CD4-positive, alpha-beta T cell treated with Interleukin-2 at 100 ng/mL for 4 hours (primary cell): ENCODE results near the gene FNDC3B.

Experiments
- DNase-seq: peaks from one replicate; pipeline ENCODE4 v3.0.0-alpha.2; 2020; ENCODE audit warnings: low spot score

FNDC3B gene

DNA sequence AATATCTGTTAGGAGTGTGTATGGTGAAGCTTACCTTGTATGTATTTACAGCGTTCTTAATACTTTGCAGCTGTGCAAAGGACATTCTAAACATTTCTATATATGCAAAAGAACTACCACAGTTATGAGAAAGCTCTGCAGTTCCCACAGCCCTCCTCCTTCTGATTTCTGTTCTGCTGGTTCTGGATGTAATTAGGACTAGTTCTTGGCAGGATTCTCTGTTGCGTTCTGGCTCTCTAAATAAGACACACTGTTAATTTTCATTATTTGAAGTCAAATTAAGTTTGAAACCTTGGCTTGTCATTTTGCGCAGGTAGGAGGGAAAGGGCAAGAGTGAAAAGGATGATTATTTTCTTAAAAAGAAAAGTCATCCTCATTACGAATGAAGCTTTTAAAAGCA lies 76.4 kb downstream of the FNDC3B start:
- no peak for DNase-seq

DNA sequence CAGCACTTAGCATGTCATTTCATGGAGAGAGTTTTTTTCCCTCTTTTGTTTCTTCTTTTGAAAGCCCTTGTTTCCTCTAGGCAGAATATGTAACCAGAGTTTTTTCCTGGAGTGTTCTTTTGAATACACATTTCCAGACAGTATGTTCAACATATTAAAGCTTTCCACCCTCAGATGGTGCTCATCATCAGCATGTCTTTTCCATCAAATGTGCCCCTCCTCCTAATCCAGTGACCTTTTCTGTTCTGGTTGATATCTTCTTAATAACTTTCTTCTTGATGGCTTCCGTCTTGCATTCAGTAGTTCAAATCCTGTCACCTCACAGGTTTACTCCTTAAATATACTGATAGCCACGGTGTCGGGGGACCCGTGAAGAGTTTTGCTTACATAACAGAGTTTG lies 78.6 kb downstream of the FNDC3B start:
- DNase-seq: no peak

DNA sequence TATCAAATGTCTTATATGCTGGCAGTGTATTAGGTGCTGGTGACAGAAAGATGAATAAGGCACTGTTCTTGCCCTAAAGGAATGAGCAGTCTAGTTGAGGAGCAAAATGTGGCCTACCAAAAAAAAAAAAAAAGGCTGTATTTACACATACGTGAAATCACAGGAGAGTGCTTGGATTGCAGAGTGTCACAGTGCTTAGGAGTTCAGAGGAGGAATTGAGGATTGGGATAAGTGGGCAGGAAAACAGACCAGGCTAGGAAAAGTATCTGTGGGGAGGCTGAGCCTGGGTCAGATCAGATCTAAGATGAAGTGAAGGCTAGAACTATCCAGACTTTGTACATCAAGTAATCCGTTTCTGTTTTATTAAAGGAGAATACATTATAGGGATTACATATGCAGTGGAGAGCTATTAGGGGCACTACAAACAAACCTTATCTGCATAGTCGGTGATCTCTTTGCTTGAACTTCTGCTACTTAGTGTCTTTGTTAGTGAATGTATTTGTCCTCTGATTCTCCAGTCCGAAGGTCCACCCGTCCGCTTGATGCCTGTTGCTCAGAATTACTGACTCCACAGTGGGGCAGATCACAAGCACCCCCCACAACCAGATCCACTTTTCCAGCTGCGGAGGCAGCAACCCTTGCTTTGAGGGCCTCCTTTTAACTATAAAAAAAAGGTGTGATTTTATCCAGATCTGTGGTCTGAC lies 80.0 kb downstream of the FNDC3B start:
- no peak for DNase-seq

DNA sequence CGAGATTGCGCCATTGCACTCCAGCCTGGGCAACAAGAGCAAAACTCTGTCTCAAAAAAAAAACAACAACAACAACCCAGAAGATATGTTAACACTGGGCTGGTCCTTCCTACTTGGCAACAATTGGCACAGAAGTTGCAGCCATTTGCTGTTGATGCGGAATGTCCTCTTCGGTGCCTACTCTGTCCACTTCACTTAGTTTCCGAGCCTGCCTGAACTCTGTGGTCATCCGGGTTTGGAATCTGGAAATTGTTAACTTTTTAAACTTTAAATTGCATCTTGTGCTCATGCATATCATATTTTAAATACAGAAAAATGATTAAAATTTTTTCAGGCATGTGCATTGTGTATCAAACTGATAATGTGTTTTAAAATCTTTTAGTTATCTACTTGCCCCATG lies 81.5 kb downstream of the FNDC3B start:
- no peak for DNase-seq

DNA sequence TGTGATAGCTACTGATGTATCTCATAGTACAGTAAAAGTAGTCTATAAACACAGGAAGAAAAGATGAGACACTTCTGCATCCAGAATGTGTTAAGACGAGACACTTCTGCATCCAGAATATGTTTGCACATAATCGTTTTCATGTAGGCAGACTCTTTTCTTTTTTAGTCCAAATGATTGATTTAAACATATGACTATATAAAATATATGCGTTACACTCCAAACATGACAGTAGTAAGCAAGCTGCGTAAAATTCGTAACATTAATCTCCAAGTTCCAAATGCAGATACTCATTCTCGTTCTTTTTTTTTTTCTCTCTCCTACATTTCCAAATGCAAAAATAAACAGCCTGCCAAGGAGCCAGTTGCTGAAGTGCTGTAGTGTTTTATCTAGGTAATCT lies 82.6 kb downstream of the FNDC3B start:
- DNase-seq: no peak

DNA sequence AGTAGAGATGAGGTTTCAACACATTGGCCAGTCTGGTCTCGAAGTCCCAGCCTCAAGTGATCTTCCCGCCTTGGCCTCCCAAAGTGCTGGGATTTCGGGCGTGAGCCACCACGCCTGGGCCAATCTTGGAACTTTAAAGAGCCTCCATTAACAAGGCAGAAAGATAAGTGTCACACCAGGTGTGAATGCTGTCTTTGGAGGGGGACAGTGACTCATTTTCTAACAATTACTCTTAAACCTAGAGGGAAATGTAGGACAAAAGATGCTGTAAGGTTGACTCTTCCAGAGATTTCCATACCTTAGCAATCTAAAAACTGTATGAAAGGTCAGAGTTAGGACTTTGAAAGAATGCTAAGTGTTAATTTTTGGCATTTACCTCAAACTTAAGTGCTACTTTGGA lies 84.9 kb downstream of the FNDC3B start:
- no peak for DNase-seq

DNA sequence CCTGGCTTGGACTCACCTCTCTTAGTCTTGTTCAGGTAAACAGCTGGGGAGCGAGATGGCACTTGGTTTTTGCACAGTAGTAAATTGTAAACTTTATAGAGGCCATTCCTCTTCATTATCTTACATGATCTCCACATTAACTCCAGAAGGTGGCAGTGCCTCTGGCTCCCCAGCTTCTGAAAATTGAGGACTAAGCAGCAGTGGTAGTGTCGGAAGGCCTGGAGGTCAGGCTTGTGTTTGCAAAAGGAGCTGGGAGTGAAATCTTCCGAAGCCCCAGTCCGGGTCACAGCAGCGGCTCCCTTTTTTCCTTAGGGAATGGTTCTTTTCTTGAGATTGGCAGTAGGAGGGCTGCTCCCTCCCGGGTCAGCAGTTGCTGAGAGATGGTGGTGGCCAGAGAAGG lies 85.7 kb downstream of the FNDC3B start:
- DNase-seq: no peak

DNA sequence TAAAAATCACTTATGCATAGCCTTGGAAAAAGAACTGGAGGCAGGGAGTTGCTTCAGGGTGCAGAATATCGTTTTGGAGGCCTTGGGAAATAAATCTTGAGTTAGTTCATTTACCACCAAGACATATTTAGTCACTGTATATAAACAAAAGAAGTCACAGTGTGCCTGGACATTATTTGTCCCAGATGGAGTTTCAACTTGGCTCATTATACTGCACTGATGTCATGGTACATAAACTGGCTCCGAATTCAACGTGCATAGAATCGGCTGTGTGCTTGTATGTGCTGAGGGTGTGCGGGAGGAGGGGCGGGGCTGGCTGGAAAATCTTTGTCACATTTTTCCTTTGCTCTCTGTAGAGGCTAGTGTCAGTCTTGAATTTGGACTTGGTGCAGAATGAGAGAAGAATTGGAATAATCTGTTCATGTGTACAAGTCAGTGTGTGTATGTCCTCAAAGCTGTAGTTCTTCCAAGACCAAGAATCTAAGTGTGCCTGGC lies 86.6 kb downstream of the FNDC3B start:
- no peak for DNase-seq

DNA sequence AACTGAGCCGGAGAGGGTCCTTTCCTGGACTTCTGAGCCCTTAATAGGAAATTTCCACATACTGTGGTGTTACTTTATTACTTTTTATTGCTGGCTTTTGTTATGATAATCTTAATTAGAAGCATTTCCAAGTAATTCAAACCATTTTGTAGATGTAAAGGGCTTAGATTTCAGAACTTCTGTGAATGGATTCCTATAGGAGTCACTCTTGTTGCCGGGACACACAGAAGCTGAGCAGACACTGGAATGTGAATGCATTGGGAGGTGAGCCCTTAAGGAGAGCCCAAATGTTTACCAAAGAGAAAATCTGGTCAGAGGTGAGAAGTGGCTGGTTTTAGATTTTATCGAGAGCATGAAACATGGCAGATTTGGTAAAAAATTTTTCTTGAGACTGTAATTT lies 87.4 kb downstream of the FNDC3B start:
- no peak for DNase-seq

DNA sequence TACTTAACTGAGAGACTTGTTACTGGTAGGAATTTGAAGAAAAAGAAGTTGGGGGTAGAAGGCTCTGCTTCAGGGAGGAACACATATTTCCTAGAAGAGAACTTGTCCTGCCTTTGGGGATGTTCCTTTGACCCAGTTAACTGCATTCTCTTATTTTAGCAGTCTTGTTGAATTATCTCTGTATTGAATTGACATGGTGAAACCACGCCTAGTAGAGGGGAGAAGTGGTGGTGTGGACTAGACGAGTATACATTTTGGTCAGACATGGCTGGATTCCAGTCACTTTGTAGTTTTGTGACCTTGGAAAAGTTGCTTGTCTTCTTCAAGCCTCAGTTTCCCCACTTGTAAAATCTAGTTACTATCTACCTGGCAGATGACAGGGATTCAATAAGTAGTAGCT lies 87.8 kb downstream of the FNDC3B start:
- no peak for DNase-seq

DNA sequence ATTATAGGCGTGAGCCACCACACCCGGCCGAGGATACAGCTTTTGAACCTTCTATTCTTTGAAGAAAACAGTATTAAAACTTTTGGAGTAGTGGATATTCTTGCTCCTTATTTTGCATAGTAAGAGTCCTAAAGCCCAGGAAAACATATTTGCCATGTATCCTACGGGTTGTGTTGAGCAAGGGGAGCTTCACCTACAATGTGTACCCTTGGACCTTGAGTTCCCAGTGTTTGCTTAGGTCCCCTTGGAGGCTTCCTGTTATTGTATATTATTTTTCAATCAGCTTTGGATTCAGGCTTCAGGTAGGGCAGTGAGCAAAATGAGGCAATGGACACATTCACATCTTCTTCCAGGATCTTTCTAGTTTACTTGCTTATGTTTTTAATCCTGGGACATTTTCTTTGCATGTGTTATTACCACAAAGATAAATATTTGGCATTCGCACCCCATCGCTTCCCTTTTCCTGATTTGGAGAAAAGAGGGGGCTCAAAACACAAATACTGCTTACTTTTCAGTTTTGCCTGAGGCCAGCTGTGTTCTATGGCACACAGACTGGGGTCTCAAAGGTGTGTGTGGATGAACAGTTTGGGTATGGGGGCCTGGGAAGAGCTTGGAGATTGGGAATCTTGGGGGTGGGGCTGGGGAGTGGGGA lies 88.7 kb downstream of the FNDC3B start:
- DNase-seq: no peak

DNA sequence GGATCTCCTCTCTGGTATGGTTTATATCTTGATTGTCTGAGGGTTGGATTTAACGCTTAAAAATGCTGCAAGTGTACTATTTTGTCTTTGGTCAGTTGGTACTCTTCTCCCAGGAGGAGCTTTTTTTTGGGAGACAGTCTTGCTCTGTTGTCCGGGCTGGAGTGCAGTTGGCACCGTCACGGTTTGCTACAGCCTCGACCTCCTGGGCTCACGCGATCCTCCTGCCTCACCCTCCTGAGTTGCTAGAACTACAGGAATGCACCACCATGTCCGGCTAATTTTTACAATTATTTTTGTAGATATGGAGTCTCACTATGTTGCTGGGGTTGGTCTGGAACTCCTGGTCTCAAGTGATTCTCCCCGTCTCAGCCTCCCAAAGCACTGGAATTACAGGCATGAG lies 89.5 kb downstream of the FNDC3B start:
- DNase-seq: no peak

DNA sequence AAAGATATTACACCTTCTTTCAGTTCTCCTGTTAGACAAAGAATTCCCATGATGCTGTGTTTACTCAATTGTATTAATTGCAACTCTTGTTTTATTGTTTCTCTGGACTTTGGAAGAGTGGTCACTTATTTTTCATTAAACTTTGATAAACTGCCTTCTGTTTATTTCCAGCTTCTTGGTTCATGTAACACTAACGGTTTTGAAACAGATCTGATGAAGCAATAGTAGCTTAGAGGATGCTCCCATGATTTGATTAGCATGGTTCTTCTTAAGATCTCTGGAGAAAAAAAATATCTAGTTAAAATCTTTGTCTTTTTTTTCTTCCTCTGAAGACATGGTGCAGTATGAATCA lies 90.1 kb downstream of the FNDC3B start:
- DNase-seq: no peak

DNA sequence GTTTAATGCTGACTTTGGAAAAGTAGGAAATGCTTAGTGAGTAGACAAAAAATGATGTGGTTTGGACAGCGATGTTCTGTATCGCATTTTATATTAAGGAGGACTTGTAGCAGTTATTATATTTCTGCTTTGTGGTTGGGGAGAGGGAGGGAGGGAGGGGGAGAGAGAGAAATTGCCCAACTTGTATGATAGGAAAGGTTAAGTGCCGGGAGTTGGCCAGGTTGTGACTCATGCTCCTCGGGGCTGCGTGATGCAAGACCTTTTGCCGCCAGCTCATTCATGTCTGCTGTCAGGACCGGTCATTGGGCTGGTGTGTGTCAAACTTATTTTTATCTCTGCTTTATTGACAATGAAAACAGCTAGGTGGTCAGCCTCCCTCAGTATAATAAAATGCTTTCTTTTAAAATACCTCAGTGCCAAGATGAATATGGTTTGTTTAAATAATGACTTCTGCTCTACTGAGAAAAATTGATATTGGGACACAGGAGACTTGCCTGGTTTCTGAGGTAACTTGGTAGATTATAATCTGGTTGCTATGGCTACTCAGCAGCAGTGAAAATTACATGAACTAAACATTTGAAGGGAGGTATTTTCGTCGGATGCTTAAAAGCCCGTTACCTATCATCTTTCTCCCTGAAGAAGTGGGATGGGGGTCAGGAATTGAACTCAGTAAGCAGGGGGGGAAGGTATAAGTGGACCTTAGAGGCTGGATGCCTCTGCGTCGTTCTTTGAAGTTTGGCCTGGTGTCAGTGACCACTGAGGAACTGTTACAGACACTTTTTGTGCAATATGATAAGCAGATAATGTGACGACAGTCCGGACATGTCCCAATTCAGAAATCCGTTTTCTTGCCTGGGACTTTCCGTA lies 90.7 kb downstream of the FNDC3B start:
- DNase-seq: peak; percentile 83

DNA sequence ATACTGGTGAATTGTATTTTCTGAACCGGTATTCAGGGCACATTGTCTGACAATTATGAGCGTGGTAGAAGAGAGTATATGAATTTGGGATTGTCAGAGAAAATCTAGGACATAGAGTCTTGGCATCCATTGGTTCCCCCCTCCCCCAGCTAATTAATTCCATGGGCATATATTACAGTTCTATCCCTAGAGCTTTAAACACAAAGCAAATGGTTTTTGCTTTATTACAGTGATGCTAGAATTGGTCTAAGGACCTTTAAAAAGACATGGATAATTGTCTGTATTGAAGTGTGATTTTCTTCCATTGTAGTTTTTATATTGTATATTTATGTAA lies 91.3 kb downstream of the FNDC3B start:
- no peak for DNase-seq

DNA sequence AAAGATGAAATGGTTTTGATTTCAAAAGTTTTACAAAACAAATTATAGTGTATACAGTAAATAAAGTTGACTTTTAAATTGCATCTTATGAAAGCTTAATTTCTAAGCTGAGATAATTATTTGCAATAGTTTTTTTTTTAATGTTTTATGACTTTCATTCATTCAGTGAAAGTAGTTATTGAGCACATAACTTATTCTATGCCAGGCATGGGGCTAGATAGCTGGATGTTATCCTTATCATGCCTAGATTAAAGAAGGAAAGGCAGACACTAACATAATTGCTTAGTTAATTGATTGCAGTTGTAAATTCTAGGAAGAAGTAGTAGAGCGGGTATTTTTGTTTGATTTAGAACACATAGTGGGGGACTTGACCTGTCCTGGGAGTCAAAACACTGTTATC lies 92.4 kb downstream of the FNDC3B start:
- DNase-seq: no peak

DNA sequence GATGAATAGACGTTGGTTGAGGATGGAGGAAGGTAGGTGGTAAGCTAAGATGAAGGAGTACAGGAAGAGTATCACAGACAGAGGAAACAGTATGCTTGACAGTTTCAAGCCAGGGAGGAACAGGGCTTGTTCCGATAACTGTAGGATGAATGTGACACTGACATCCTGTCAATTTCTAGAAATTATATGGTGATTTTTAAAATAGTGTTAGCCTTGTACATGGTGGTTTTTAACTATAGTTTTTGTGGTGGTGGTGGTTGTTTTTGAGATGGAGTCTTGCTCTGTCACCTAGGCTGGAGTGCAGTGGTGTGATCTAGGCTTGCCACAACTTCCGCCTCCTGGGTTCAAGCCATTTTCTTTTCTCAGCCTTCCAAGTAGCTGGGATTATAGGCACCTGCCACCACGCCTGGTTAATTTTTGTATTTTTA lies 92.8 kb downstream of the FNDC3B start:
- DNase-seq: peak; percentile 70

DNA sequence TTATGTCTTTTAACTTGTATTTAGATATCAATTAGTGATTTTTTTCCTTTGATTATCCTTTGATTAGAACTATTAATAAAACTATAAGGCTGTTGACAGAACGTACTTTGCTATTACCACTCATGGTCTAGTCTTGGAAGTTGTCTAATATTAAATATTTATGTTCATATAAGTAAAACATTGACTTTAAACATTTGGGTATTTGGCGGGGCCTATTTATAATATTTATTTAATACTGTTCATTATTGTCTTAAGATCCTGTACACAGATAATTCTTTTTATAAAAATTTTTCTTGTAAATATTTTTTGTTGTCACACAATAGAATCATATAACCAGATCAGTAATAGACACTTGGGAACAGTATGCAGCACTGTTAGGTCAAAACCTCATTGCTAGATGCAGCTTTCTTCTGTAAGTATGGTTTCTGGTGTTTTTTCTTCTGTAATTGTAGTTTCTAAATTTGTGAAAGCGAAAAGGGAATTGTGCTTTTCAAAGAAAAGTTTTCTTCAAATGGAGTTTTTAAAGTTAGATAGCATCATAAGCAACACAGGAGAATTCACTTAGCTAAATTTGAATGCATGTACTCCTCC lies 93.4 kb downstream of the FNDC3B start:
- DNase-seq: no peak

DNA sequence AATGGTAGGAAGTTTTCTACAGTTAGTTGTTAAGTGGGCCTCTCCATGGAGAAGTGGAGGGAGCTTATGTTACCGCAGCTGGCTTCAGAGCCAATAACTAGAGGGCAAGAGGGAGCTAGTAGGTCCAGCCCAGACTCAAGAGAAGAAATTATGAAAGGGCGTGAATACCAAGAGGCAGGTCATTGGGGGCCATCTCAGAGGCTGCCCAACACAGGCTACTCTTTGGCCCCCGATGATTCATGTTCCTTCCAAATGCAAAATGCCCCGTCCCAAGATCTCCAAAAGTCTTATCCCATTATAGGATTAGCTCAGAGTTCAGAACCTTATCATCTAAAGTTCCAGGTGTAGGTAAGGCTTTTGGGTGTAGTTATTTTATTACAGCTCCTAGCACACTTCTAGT lies 94.5 kb downstream of the FNDC3B start:
- DNase-seq: no peak

DNA sequence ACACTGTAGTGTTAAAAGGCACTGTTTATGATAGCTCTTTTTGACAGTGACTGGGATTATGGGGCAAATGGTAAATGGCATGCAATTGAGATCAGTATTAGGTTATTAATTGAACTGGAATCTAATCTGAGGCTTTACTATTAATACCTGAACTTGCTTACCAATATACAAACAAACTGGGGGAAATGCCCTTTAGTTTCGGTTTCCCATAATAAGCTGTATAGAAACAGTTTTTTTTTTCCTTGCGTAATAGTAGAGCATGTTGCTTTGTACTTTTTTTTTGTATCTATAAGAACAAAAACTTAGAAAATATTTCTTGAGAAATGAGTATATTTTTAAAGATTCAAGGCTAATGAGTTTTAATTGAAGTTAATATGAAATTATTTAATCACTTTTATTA lies 95.0 kb downstream of the FNDC3B start:
- peak; percentile 38 for DNase-seq

DNA sequence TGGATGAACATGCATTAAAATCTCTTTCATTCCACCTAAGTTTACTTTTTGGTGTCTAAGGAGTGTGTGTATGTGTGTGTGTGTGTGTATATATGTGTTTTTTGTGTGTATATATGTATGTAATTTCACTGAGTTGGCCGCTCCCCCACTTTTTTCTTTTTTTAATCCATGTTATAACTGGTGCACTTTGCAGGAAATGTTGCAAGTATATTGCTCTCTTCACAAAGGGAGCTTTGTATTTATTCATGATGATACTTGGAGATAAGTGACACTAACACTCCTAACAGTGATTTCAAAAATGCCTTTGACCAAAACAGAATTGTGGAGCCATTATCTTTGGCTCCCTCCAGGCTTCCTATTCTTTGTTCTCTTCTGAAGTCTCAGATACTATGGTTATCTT lies 95.8 kb downstream of the FNDC3B start:
- DNase-seq: no peak

DNA sequence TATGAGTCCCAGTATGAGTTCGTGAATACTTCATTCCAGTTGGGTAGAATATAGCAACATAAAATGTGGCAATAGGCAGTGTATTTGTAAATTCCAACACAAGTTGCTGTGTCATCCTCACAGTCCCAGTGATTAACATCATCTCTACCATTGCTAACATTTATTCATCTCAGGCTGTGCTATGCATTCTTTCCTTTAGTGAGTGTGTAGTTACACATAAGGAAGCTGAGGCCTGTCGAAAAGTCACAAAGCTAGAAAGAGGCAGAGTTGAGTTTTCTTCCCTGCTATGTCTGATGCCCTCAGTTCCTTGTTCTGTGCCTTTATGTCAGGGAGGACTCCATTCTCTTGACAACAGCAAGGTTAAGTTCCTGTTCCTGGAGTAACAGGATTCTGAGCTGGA lies 96.4 kb downstream of the FNDC3B start:
- DNase-seq: no peak

DNA sequence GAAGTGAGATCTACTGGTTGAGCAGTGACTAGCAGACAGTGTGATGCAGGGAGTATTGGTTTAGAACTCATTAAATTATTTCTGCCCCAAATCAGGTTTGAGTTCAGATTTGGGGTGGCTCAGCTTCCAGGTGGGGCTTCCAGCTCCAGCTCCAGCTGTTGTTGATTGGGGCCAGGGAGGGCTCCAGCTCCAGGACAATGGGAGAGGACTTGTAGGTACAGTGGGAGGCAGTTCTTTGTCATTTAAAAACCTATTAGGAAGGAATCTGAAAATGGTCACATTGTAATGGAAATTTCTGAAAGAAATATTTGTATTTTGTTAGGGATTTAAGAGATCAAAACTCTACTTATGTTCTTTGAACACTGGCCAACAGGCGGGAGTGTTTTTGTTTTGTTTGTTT lies 97.0 kb downstream of the FNDC3B start:
- no peak for DNase-seq
